LNCAP (cell line): ENCODE data around the gene GLRA3.

Source experiments
- TF ChIP-seq, protein P1 (sequence below): fragments of 450-650 bp; IDR thresholded peaks from 2 replicates; pipeline ENCODE4 v1.5.1; 2017; ENCODE audit warnings: mild to moderate bottlenecking

Gene GLRA3

DNA sequence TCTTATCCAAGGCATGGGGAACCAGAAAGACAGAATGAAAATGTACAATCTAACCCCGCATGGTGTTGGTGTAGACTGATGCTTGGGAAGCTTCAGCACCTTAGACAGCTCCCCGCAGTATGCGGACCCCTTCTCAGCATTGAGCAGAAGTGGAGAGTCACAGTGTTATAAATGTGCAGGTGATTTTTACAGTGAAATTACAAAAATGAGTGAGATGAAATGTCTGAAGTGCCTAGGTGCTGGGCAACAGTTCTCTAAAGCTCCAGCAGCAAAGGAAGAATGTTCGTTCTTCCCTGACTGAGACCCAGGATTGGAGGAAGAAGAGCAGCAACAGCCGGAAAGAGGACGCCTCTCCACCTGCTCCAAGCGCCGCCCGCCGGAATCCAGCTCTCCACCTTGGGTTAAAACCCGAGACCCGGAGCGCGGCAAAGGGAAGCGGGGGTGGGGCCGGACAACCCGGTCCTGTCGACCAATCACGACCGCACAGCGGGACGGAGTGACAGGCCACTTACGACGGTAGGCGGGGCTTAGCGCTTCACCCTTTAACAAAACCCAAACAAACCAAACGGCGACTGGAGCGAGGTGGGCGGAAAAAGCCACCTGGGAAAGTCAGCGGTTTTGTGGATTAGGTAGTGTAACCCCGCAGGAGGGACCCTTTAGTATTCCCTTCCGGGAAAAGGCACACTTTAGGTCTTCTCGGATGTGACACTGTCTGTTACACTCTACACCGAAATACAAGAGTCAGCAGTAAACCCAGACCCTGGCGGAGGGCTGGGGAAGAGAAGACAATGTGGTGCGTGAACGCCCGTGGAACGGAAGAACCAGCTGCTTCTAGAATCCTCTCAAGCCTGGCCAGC, at the start of gene GLRA3:
Gene GLRA3, minus strand, starts transcription at position 403 of the 857 bp plus-strand sequence. CDS start 436 bp downstream, outside the sequence.
- TF ChIP-seq, protein P1, sequence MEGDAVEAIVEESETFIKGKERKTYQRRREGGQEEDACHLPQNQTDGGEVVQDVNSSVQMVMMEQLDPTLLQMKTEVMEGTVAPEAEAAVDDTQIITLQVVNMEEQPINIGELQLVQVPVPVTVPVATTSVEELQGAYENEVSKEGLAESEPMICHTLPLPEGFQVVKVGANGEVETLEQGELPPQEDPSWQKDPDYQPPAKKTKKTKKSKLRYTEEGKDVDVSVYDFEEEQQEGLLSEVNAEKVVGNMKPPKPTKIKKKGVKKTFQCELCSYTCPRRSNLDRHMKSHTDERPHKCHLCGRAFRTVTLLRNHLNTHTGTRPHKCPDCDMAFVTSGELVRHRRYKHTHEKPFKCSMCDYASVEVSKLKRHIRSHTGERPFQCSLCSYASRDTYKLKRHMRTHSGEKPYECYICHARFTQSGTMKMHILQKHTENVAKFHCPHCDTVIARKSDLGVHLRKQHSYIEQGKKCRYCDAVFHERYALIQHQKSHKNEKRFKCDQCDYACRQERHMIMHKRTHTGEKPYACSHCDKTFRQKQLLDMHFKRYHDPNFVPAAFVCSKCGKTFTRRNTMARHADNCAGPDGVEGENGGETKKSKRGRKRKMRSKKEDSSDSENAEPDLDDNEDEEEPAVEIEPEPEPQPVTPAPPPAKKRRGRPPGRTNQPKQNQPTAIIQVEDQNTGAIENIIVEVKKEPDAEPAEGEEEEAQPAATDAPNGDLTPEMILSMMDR = no peak

DNA sequence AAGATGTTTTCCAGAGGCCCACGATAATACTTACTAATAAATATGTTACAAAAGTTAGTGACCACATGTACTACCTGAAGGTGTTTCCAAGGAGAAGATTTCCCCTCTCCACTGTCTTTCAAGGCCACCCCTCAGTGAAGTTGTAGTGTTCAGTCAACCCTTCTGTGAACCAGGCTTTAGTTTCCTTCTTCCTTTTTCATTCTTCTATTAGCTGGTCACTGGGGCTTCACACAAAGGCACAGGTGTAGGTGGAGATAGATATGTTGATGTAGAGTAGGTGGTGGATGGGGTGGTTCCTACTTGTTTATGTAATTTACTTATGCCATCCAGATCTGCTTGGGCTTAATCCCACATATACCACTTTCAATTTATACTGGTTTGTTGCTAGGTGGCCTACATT, 45.9 kb upstream of the GLRA3 start:
- TF ChIP-seq, protein P1 = no peak

DNA sequence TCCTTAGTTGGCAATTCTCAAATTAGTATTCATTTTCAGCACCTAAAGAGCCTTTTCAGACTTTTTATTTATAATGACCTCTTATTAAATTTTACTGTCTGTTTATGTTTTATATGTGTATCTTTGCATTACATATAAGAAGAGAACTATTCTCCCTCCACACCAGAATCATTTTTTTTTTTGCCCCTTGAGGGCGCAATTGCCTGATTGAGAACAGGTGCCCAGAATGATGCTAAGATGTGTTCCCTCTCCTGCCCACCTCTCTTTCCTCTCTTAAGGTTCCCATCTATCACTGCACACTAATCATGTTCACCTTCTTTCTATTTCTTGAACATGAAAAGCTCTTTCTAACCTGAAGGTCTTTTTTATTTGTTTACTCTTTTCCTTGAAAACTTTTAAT, 44.9 kb upstream of the GLRA3 start:
- TF ChIP-seq, protein P1 = peak; percentile 41

DNA sequence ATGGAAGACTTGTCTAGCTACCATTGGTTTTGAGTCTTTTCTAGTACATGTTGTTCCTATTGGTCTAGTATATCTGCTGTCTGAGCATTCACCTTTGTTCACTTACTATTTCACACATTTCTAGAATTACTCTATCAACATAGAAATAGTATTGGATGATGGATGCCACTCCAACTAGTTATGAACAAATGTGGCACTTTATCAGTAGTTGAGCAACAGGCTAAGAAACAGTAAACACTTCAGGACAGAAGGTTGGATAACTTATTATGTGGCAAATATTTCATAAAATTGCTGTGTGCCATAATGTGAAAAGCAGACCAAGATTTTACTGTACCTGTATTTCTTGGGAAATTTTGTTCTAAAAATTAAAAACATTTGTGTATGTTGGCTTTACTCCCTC, 42.4 kb upstream of the GLRA3 start:
- TF ChIP-seq, protein P1 = no peak

DNA sequence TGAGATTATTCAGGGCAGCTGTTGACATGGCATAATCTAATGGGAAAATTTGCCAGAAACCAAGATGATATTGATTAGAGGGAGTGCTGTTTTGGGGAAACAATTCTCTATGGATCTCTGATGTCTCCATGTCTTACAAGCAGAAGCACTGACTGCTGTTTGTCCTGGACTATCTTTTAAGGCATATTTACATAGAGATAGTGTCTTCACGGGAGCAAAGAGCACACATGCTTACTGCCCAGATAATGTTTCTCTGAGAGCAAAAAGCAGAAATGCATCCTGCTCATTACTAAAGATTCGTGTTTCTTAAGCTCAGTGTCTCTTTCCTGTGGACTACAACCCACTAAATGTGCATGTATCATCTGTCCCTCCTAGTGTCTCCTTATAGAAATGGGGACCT, 41.3 kb upstream of the GLRA3 start:
- TF ChIP-seq, protein P1 = no peak

DNA sequence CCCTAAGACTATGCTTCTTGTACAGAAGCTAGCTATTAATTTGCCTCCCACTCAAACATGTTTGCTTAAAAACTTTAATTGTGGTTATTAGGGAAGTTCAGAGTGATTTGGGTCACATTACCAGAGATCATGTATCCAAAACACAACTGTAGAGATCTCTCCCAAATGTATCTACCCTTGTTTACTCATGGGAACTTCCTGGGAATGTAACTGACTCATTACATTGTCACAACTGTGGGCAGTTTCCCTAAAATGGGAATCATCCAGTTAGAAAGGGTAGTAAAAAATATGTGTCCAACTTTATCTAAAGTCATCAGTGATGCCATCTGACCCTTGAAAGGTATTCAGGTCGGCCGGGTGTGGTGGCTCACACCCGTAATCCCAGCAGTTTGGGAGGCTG, 40.3 kb upstream of the GLRA3 start:
- TF ChIP-seq, protein P1 = no peak

DNA sequence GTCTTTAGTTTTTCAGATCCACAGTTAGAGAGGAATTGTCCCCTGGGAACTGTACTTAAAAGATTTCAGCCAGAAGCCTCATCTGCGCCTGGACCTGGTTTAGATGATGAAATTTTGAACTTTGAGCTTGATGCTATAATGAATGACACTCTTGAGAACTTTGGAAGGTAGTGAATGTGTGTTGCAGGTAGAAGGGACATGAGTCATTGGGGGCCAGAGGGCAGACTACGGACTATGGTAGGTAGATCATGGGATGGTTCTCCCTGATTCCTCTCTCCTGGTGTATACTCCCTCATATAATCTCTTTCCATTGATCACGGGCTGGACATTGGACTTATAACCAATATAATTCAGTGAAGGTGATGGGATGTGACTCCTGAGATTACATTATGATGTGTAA, 38.9 kb upstream of the GLRA3 start:
- TF ChIP-seq, protein P1 = no peak
